ENCODE data around the gene MFAP3. TPM values are rescaled to one million over a fixed set of nuclear protein-coding genes. Genes with fewer than 3 reads are reported as not detected.

MFAP3 gene
- total RNA-seq, 2 donors from 2014 or later = 18.0 to 19.3 TPM

DNA sequence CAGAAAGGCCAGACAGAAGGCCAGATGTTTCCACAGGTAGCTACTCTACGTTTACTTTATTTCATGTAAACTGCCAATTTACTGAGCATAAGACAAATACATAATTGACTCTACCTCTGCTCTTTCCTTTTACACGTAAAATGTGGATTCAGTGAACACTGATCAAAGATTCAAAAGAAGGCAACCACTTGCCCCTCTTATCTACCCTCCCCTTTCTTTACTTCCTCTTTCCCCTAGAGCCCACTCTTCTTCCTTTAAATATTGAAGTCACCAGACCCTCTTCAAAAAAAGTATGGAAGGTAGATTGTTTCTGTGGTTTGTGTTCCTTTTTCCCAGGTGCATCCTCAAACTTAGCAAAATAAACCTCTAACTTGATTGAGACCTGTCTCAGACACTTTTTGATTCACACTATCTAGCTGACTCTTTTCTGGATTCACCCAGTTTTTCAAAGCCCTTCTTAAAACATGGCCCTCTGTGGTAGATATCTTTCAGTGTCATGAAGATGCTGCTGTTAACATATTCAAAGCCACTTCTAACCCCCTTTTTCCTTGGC is 6.8 kb upstream of the MFAP3 start:
- Mint-ChIP-seq H3K27me3 (no peaks in the 10 kb centered on the region), H3K27ac (peak overlapping the region; percentile 39), H3K4me3 (no peak overlapping the region), H3K4me1 (peaks cover 24% of the 10 kb centered on the region), H3K36me3 (ENCODE audit: low read depth) (peaks cover 16% of the 10 kb centered on the region)
- DNase-seq (no peak), ATAC-seq (no peak)
- H3K9me3 ChIP-seq (ENCODE audit: control insufficient read depth, low read length, poor library complexity, severe bottlenecking) = no peaks in the 10 kb centered on the region

GRCh38 chr5:154034944-154035343 is 3.8 kb upstream of the MFAP3 start:
- ATAC-seq (no peak), DNase-seq (no peak)
- Mint-ChIP-seq H3K27ac (no peak overlapping the region), H3K27me3 (no peaks in the 10 kb centered on the region), H3K36me3 (ENCODE audit: low read depth) (peaks cover 17% of the 10 kb centered on the region), H3K4me1 (peaks cover 35% of the 10 kb centered on the region), H3K4me3 (no peak overlapping the region)
- H3K9me3 ChIP-seq (ENCODE audit: control insufficient read depth, low read length, poor library complexity, severe bottlenecking) = no peaks in the 10 kb centered on the region

DNA sequence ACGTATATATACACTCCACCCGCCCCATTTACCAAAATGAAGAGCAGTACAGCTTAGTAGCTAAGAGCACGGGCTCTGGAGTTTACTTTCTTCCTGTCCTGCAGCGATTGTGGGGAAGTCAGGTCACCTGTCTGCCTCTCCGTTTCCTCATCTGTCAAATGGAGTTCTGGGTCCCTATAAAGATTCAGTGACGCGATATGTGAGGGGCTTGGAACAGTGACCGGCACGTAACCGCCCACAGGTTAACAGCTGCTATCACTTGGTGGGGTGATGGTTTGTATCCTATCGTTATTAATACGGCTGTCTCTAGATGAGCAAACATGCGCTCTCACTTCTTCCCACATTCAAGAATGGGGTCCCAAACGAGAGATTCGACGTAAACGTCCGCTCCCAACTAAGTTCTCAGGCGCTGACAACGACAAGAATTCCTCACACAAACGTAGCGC is 483 bp upstream of the MFAP3 start:
- no peaks in the 10 kb centered on the region for H3K9me3 ChIP-seq (ENCODE audit: control insufficient read depth, low read length, poor library complexity, severe bottlenecking)
- Mint-ChIP-seq H3K4me1 (peaks cover 44% of the 10 kb centered on the region), H3K4me3 (peak overlapping the region; percentile 97), H3K36me3 (ENCODE audit: low read depth) (peaks cover 9% of the 10 kb centered on the region), H3K27me3 (no peaks in the 10 kb centered on the region), H3K27ac (peak overlapping the region; percentile 99)
- ATAC-seq (peak; percentile 47), DNase-seq (peak; percentile 9 to 11 (median 11))

DNA sequence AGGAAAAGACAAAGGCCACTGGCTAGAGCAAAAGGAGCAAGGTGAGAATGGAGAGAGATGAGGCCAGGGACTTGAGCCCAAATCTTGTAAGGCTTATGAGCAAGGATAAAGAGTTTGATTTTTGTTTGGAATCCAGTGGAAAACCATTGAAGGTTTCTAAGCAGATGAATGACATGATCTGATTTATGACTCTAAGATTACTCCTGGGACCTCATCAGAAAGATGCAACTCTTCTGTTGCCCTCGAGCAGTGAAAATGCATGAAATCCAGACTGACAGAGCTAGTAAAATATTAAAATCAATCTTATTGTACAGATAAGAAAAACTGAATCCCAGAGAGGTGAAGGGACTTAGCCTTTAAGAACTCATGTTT is 677 bp downstream of the MFAP3 start:
- H3K9me3 ChIP-seq (ENCODE audit: control insufficient read depth, low read length, poor library complexity, severe bottlenecking) = no peaks in the 10 kb centered on the region
- ATAC-seq (no peak), DNase-seq (no peak)
- no peaks in the 10 kb centered on the region for H3K27me3 Mint-ChIP-seq
- H3K27ac Mint-ChIP-seq = peak overlapping the region; percentile 99
- H3K36me3 Mint-ChIP-seq (ENCODE audit: low read depth) = peaks cover 9% of the 10 kb centered on the region
- H3K4me1 Mint-ChIP-seq = peaks cover 51% of the 10 kb centered on the region
- H3K4me3 Mint-ChIP-seq = peak overlapping the region; percentile 97

- Mint-ChIP-seq H3K4me3 (no peak overlapping the region), H3K4me1 (peaks cover 54% of the 10 kb centered on the region), H3K27ac (peak overlapping the region; percentile 59), H3K27me3 (no peaks in the 10 kb centered on the region), H3K36me3 (ENCODE audit: low read depth) (peaks cover 13% of the 10 kb centered on the region)
- DNase-seq (no peak), ATAC-seq (no peak)
- H3K9me3 ChIP-seq (ENCODE audit: control insufficient read depth, low read length, poor library complexity, severe bottlenecking) = no peaks in the 10 kb centered on the region
These were observed 4.0 kb downstream of the MFAP3 start for GRCh38 chr5:154042766-154043165.

- ATAC-seq (no peak), DNase-seq (no peak)
- Mint-ChIP-seq H3K4me3 (no peak overlapping the region), H3K36me3 (ENCODE audit: low read depth) (peaks cover 7% of the 10 kb centered on the region), H3K27ac (peak overlapping the region; percentile 65), H3K27me3 (no peaks in the 10 kb centered on the region), H3K4me1 (peaks cover 48% of the 10 kb centered on the region)
- no peaks in the 10 kb centered on the region for H3K9me3 ChIP-seq (ENCODE audit: control insufficient read depth, low read length, poor library complexity, severe bottlenecking)
These were observed 5.3 kb downstream of the MFAP3 start for GRCh38 chr5:154044099-154044498.

- Mint-ChIP-seq H3K4me3 (no peak overlapping the region), H3K27me3 (no peaks in the 10 kb centered on the region), H3K27ac (peak overlapping the region; percentile 65), H3K36me3 (ENCODE audit: low read depth) (peaks cover 5% of the 10 kb centered on the region), H3K4me1 (peaks cover 44% of the 10 kb centered on the region)
- DNase-seq = no peak
- H3K9me3 ChIP-seq (ENCODE audit: control insufficient read depth, low read length, poor library complexity, severe bottlenecking) = no peaks in the 10 kb centered on the region
- ATAC-seq = peak; percentile 80
These were observed 5.8 kb downstream of the MFAP3 start for GRCh38 chr5:154044581-154044980.

DNA sequence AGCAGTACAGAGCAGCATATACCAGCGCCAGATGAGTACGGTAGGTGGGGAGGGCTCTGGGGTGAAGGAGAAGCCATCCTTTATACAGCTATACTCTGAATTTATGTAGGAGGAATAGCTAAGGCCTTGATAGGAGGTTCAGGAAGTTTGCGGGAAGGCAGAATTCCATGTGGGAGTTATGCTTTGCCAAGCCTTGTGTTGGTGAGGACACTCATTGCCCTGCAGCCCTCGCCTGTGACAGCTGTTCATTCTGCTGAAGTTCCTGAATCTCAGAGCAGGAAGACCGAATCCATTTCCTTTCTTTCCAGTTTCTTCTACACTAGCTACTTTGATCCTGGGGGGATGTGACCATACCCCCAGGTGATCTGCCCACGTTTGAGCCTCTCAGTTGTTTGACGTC is 7.7 kb downstream of the MFAP3 start:
- peaks cover 37% of the 10 kb centered on the region for H3K4me1 Mint-ChIP-seq
- no peaks in the 10 kb centered on the region for H3K27me3 Mint-ChIP-seq
- ATAC-seq = no peak
- no peak for DNase-seq
- H3K27ac Mint-ChIP-seq = peak overlapping the region; percentile 88
- no peak overlapping the region for H3K4me3 Mint-ChIP-seq
- H3K9me3 ChIP-seq (ENCODE audit: control insufficient read depth, low read length, poor library complexity, severe bottlenecking) = no peaks in the 10 kb centered on the region
- H3K36me3 Mint-ChIP-seq (ENCODE audit: low read depth) = peaks cover 5% of the 10 kb centered on the region

GRCh38 chr5:154047324-154047723 is 8.6 kb downstream of the MFAP3 start:
- no peaks in the 10 kb centered on the region for H3K9me3 ChIP-seq (ENCODE audit: control insufficient read depth, low read length, poor library complexity, severe bottlenecking)
- H3K36me3 Mint-ChIP-seq (ENCODE audit: low read depth) = peaks cover 5% of the 10 kb centered on the region
- ATAC-seq (no peak), DNase-seq (no peak)
- no peak overlapping the region for H3K4me3 Mint-ChIP-seq
- peaks cover 33% of the 10 kb centered on the region for H3K4me1 Mint-ChIP-seq
- H3K27me3 Mint-ChIP-seq = no peaks in the 10 kb centered on the region
- H3K27ac Mint-ChIP-seq = peak overlapping the region; percentile 88

DNA sequence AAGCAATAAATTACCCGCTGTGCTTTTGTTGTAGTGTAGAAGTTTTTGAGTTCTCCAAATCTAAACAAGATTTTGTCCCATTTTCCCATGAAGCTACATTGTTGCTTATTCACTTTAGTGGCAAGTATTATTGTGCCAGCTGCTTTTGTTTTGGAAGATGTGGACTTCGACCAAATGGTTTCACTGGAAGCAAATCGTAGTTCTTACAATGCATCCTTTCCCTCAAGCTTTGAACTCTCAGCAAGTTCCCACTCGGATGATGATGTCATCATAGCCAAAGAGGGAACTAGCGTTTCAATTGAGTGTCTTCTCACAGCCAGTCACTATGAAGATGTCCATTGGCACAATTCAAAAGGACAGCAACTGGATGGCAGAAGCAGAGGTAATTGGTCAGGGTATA is 10.9 kb downstream of the MFAP3 start:
- Mint-ChIP-seq H3K4me3 (no peak overlapping the region), H3K27ac (no peak overlapping the region), H3K4me1 (peaks cover 23% of the 10 kb centered on the region), H3K36me3 (ENCODE audit: low read depth) (peaks cover 6% of the 10 kb centered on the region), H3K27me3 (no peaks in the 10 kb centered on the region)
- no peaks in the 10 kb centered on the region for H3K9me3 ChIP-seq (ENCODE audit: control insufficient read depth, low read length, poor library complexity, severe bottlenecking)
- no peak for DNase-seq
- ATAC-seq = no peak

GRCh38 chr5:154053468-154053867 is 14.7 kb downstream of the MFAP3 start:
- DNase-seq (no peak), ATAC-seq (no peak)
- H3K36me3 Mint-ChIP-seq (ENCODE audit: low read depth) = peaks cover 2% of the 10 kb centered on the region
- no peaks in the 10 kb centered on the region for H3K9me3 ChIP-seq (ENCODE audit: control insufficient read depth, low read length, poor library complexity, severe bottlenecking)
- H3K27ac Mint-ChIP-seq = peak overlapping the region; percentile 6
- no peak overlapping the region for H3K4me3 Mint-ChIP-seq
- peaks cover 18% of the 10 kb centered on the region for H3K4me1 Mint-ChIP-seq
- no peaks in the 10 kb centered on the region for H3K27me3 Mint-ChIP-seq

- DNase-seq (no peak), ATAC-seq (no peak)
- H3K4me3 Mint-ChIP-seq = no peak overlapping the region
- H3K4me1 Mint-ChIP-seq = peaks cover 29% of the 10 kb centered on the region
- no peaks in the 10 kb centered on the region for H3K27me3 Mint-ChIP-seq
- H3K9me3 ChIP-seq (ENCODE audit: control insufficient read depth, low read length, poor library complexity, severe bottlenecking) = no peaks in the 10 kb centered on the region
- peaks cover 2% of the 10 kb centered on the region for H3K36me3 Mint-ChIP-seq (ENCODE audit: low read depth)
- no peak overlapping the region for H3K27ac Mint-ChIP-seq
These were observed 16.4 kb downstream of the MFAP3 start for GRCh38 chr5:154055201-154055600.

DNA sequence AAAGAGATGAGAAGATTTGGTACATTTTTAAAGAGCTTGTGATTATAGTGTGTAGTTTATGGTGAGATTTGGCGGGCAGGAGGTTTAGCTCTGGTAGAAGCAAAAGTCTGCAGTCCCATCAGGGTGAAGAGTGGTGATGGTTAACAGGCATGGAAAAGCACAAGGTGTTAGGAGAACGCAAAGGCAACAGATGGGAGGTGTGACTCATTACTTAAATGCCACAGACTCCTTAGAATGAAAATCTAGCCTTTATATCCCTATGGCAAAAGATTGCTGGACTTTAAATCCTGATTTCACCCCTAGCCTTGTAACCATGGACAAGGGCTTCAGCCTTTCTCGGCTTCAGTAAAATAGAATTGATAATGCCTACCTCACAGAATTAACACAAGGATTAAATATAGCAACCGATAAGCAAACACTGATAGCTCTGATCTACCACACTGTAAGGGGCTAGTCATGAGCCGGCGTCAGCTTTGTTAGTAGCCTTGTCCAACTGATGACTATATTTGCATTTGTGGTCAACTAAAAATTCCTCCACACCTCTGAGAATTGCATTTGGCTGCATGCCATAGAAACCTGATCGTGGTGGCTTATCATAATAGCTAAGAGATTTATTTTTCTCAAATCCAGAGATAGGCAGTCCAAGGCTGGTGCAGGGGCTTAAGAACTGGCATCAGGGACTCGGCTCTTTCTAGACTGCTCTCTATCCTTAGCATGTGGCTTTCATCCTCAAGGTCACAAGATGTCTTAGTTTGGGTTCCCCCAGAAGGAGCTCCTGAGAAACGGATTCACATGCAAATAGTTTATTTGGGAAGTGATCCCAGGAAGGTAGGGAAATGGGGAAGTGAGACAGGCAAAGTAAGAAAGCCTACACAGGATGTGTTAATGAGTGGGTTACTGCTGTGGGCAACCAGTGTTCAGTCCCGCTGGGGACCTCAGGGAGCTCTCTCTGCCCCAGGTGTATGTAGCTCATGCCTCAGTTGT is 19.6 kb downstream of the MFAP3 start:
- peaks cover 4% of the 10 kb centered on the region for H3K36me3 Mint-ChIP-seq (ENCODE audit: low read depth)
- no peaks in the 10 kb centered on the region for H3K9me3 ChIP-seq (ENCODE audit: control insufficient read depth, low read length, poor library complexity, severe bottlenecking)
- ATAC-seq (no peak), DNase-seq (no peak)
- H3K4me3 Mint-ChIP-seq = peak overlapping the region; percentile 69
- H3K27ac Mint-ChIP-seq = peak overlapping the region; percentile 87
- peaks cover 26% of the 10 kb centered on the region for H3K4me1 Mint-ChIP-seq
- no peaks in the 10 kb centered on the region for H3K27me3 Mint-ChIP-seq
